Central memory CD8-positive, alpha-beta T cell (primary cell): Measurements from ENCODE around the gene MPRIP.

ENCODE experiments used
- ATAC-seq: fragments of 150-1000 bp; cut with Tn5 transposase; replicated peaks from 2 replicates; pipeline ENCODE4 v1.10.0; 2022; ENCODE audit warnings: mild to moderate bottlenecking, moderate FRiP score, moderate number of reproducible peaks; ENCODE audit not compliant: poor library complexity, severe bottlenecking; ENCODE audit errors: extremely low read depth
- DNase-seq, 2 donors: peaks; one replicate each; pipeline ENCODE4 v3.0.0; 2021; ENCODE audit warnings: low spot score in 2 of 2
- H3K27ac Mint-ChIP-seq: one replicate; pipeline ENCODE4 v1.8.0; 2022; ENCODE audit warnings: low read depth, mild to moderate bottlenecking, moderate library complexity, mixed read lengths
- H3K27me3 Mint-ChIP-seq: one replicate; pipeline ENCODE4 v1.8.0; 2022; ENCODE audit warnings: mixed read lengths
- H3K36me3 Mint-ChIP-seq: one replicate; pipeline ENCODE4 v1.8.0; 2022; ENCODE audit warnings: mild to moderate bottlenecking, moderate library complexity, mixed read lengths; ENCODE audit not compliant: insufficient read depth
- H3K4me1 Mint-ChIP-seq: one replicate; pipeline ENCODE4 v1.8.0; 2022; ENCODE audit warnings: mixed read lengths
- H3K4me3 Mint-ChIP-seq: one replicate; pipeline ENCODE4 v1.8.0; 2022; ENCODE audit warnings: mild to moderate bottlenecking, moderate library complexity, mixed read lengths
- H3K9me3 Mint-ChIP-seq: one replicate; pipeline ENCODE4 v1.8.0; 2022; ENCODE audit warnings: mixed read lengths

The MPRIP gene

GRCh38 chr17:17026163-17026562 is 16.1 kb upstream of the MPRIP start:
- ATAC-seq (no peak), DNase-seq (no peak)
- H3K27ac Mint-ChIP-seq = no peak overlapping the region
- no peaks in the 10 kb centered on the region for H3K36me3 Mint-ChIP-seq
- no peaks in the 10 kb centered on the region for H3K4me1 Mint-ChIP-seq
- no peaks in the 10 kb centered on the region for H3K27me3 Mint-ChIP-seq
- no peak overlapping the region for H3K4me3 Mint-ChIP-seq
- H3K9me3 Mint-ChIP-seq = no peaks in the 10 kb centered on the region

- Mint-ChIP-seq H3K4me3 (no peak overlapping the region), H3K27me3 (no peaks in the 10 kb centered on the region), H3K36me3 (no peaks in the 10 kb centered on the region), H3K9me3 (no peaks in the 10 kb centered on the region), H3K4me1 (no peaks in the 10 kb centered on the region), H3K27ac (no peak overlapping the region)
- DNase-seq (no peak), ATAC-seq (no peak)
These were observed 14.7 kb upstream of the MPRIP start for GRCh38 chr17:17027442-17028058.

- Mint-ChIP-seq H3K36me3 (no peaks in the 10 kb centered on the region), H3K4me1 (no peaks in the 10 kb centered on the region), H3K9me3 (no peaks in the 10 kb centered on the region), H3K27me3 (no peaks in the 10 kb centered on the region), H3K27ac (no peak overlapping the region), H3K4me3 (no peak overlapping the region)
- ATAC-seq (no peak), DNase-seq (no peak)
These were observed 14.0 kb upstream of the MPRIP start for GRCh38 chr17:17028059-17028877.

- Mint-ChIP-seq H3K27ac (no peak overlapping the region), H3K27me3 (no peaks in the 10 kb centered on the region), H3K4me3 (no peak overlapping the region), H3K36me3 (no peaks in the 10 kb centered on the region), H3K9me3 (no peaks in the 10 kb centered on the region), H3K4me1 (no peaks in the 10 kb centered on the region)
- ATAC-seq (no peak), DNase-seq (no peak)
These were observed 13.2 kb upstream of the MPRIP start for GRCh38 chr17:17028878-17029535.

GRCh38 chr17:17029938-17030337 is 12.3 kb upstream of the MPRIP start:
- no peak overlapping the region for H3K27ac Mint-ChIP-seq
- no peaks in the 10 kb centered on the region for H3K9me3 Mint-ChIP-seq
- H3K4me1 Mint-ChIP-seq = no peaks in the 10 kb centered on the region
- H3K27me3 Mint-ChIP-seq = no peaks in the 10 kb centered on the region
- no peaks in the 10 kb centered on the region for H3K36me3 Mint-ChIP-seq
- no peak for DNase-seq
- no peak overlapping the region for H3K4me3 Mint-ChIP-seq
- no peak for ATAC-seq

GRCh38 chr17:17030515-17031211 is 11.6 kb upstream of the MPRIP start:
- H3K4me1 Mint-ChIP-seq = no peaks in the 10 kb centered on the region
- no peak overlapping the region for H3K27ac Mint-ChIP-seq
- no peaks in the 10 kb centered on the region for H3K36me3 Mint-ChIP-seq
- no peaks in the 10 kb centered on the region for H3K27me3 Mint-ChIP-seq
- DNase-seq (no peak), ATAC-seq (no peak)
- no peaks in the 10 kb centered on the region for H3K9me3 Mint-ChIP-seq
- H3K4me3 Mint-ChIP-seq = no peak overlapping the region

- no peak overlapping the region for H3K27ac Mint-ChIP-seq
- no peaks in the 10 kb centered on the region for H3K9me3 Mint-ChIP-seq
- ATAC-seq = no peak
- H3K4me1 Mint-ChIP-seq = no peaks in the 10 kb centered on the region
- H3K27me3 Mint-ChIP-seq = no peaks in the 10 kb centered on the region
- H3K4me3 Mint-ChIP-seq = no peak overlapping the region
- H3K36me3 Mint-ChIP-seq = no peaks in the 10 kb centered on the region
- DNase-seq = no peak
These were observed 10.0 kb upstream of the MPRIP start for GRCh38 chr17:17032131-17032692.

- Mint-ChIP-seq H3K9me3 (no peaks in the 10 kb centered on the region), H3K4me1 (no peaks in the 10 kb centered on the region), H3K27ac (no peak overlapping the region), H3K4me3 (no peak overlapping the region), H3K36me3 (no peaks in the 10 kb centered on the region), H3K27me3 (no peaks in the 10 kb centered on the region)
- DNase-seq = no peak
- ATAC-seq = no peak
These were observed 8.8 kb upstream of the MPRIP start for GRCh38 chr17:17033466-17033865.

- no peak for ATAC-seq
- H3K27ac Mint-ChIP-seq = no peak overlapping the region
- H3K9me3 Mint-ChIP-seq = no peaks in the 10 kb centered on the region
- DNase-seq = no peak
- no peaks in the 10 kb centered on the region for H3K4me1 Mint-ChIP-seq
- no peaks in the 10 kb centered on the region for H3K36me3 Mint-ChIP-seq
- no peak overlapping the region for H3K4me3 Mint-ChIP-seq
- H3K27me3 Mint-ChIP-seq = no peaks in the 10 kb centered on the region
These were observed 8.2 kb upstream of the MPRIP start for GRCh38 chr17:17034026-17034425.

- Mint-ChIP-seq H3K27me3 (no peaks in the 10 kb centered on the region), H3K27ac (no peak overlapping the region), H3K9me3 (no peaks in the 10 kb centered on the region), H3K4me1 (no peaks in the 10 kb centered on the region), H3K36me3 (no peaks in the 10 kb centered on the region), H3K4me3 (no peak overlapping the region)
- ATAC-seq = no peak
- DNase-seq = no peak
These were observed 7.7 kb upstream of the MPRIP start for GRCh38 chr17:17034496-17035075.

- H3K4me1 Mint-ChIP-seq = no peaks in the 10 kb centered on the region
- H3K27ac Mint-ChIP-seq = no peak overlapping the region
- no peaks in the 10 kb centered on the region for H3K36me3 Mint-ChIP-seq
- no peaks in the 10 kb centered on the region for H3K27me3 Mint-ChIP-seq
- no peaks in the 10 kb centered on the region for H3K9me3 Mint-ChIP-seq
- no peak overlapping the region for H3K4me3 Mint-ChIP-seq
- DNase-seq (no peak), ATAC-seq (no peak)
These were observed 6.8 kb upstream of the MPRIP start for GRCh38 chr17:17035490-17035889.

GRCh38 chr17:17035920-17036523 is 6.2 kb upstream of the MPRIP start:
- no peak overlapping the region for H3K27ac Mint-ChIP-seq
- DNase-seq (no peak), ATAC-seq (no peak)

More at GRCh38 chr17:17035920-17036523, 6.2 kb upstream of the MPRIP start:
- H3K36me3 Mint-ChIP-seq = no peaks in the 10 kb centered on the region
- H3K4me3 Mint-ChIP-seq = no peak overlapping the region
- H3K9me3 Mint-ChIP-seq = no peaks in the 10 kb centered on the region
- peaks cover under 1% of the 10 kb centered on the region for H3K4me1 Mint-ChIP-seq
- H3K27me3 Mint-ChIP-seq = no peaks in the 10 kb centered on the region
